Loucy (cell line): Measurements from ENCODE around the gene GPR146.

ENCODE experiments used
- H2AFZ ChIP-seq: fragments of 200-600 bp; sonication (generic); 2 replicates; pipeline ENCODE4 v1.6.0; 2016; ENCODE audit warnings: antibody characterized with exemption, mild to moderate bottlenecking, low read length, moderate library complexity
- H3F3A ChIP-seq: fragments of 200-600 bp; 2 replicates; pipeline ENCODE4 v1.6.0; 2016; ENCODE audit warnings: antibody characterized with exemption, low read depth, mild to moderate bottlenecking
- H3K27me3 ChIP-seq: fragments of 200-600 bp; sonication (generic); 2 replicates; pipeline ENCODE4 v1.6.1; 2014; ENCODE audit warnings: low read length, mild to moderate bottlenecking; ENCODE audit not compliant: insufficient read depth, poor library complexity, severe bottlenecking
- H3K36me3 ChIP-seq: fragments of 200-600 bp; sonication (generic); 2 replicates; pipeline ENCODE4 v1.6.1; 2016; ENCODE audit warnings: low read length; ENCODE audit not compliant: insufficient read depth
- H3K4me1 ChIP-seq: fragments of 200-600 bp; sonication (generic); 2 replicates; pipeline ENCODE4 v1.5.1; 2014; ENCODE audit warnings: low read length, mild to moderate bottlenecking; ENCODE audit not compliant: insufficient read depth, poor library complexity, severe bottlenecking
- H3K4me2 ChIP-seq: fragments of 200-600 bp; sonication (generic); 2 replicates; pipeline ENCODE4 v1.6.0; 2014; ENCODE audit warnings: antibody characterized with exemption, low read length, low read depth, mild to moderate bottlenecking; ENCODE audit not compliant: poor library complexity, severe bottlenecking
- H3K4me3 ChIP-seq: fragments of 200-600 bp; sonication (generic); 2 replicates; pipeline ENCODE4 v1.5.1; 2014; ENCODE audit warnings: low read length, mild to moderate bottlenecking, mixed read lengths; ENCODE audit not compliant: poor library complexity, severe bottlenecking
- H3K79me2 ChIP-seq: fragments of 200-600 bp; sonication (generic); 2 replicates; pipeline ENCODE4 v1.6.1; 2014; ENCODE audit warnings: low read length; ENCODE audit not compliant: insufficient read depth
- H3K9ac ChIP-seq: fragments of 200-600 bp; sonication (generic); 2 replicates; pipeline ENCODE4 v1.6.0; 2014; ENCODE audit warnings: mild to moderate bottlenecking, low read depth, low read length, moderate library complexity; ENCODE audit not compliant: poor library complexity, severe bottlenecking
- H3K9me2 ChIP-seq: fragments of 200-600 bp; sonication (generic); replicated peaks from 2 replicates; pipeline ENCODE4 v1.6.1; 2016; ENCODE audit warnings: low read depth, low read length, mixed read lengths
- H3K9me3 ChIP-seq: fragments of 200-600 bp; sonication (generic); 2 replicates; pipeline ENCODE4 v1.6.1; 2014; ENCODE audit warnings: mild to moderate bottlenecking, antibody characterized with exemption, low read length, low read depth; ENCODE audit not compliant: insufficient read depth
- H4K20me1 ChIP-seq: fragments of 200-600 bp; sonication (generic); 2 replicates; pipeline ENCODE4 v1.6.0; 2014; ENCODE audit warnings: antibody characterized with exemption, low read length, mild to moderate bottlenecking; ENCODE audit not compliant: insufficient read depth, poor library complexity, severe bottlenecking
- CTCF ChIP-seq: fragments of 200-600 bp; sonication (generic); conservative IDR thresholded peaks from 2 replicates; pipeline ENCODE4 v1.5.1; 2014; ENCODE audit warnings: mild to moderate bottlenecking, antibody characterized with exemption, low read length
- EZH2phosphoT487 ChIP-seq: fragments of 200-600 bp; IDR thresholded peaks from 2 replicates; pipeline ENCODE4 v1.6.1; 2018; ENCODE audit warnings: antibody characterized with exemption, mild to moderate bottlenecking, moderate library complexity, borderline replicate concordance

Gene GPR146

GRCh38 chr7:1030444-1031070 lies 13.8 kb upstream of the GPR146 start:
- no peaks in the 10 kb centered on the region for H3F3A ChIP-seq
- TF ChIP-seq EZH2phosphoT487 (no peak), CTCF (no peak)
- H3K79me2 ChIP-seq: peaks cover 53% of the 10 kb centered on the region
- peaks cover 41% of the 10 kb centered on the region for H3K4me1 ChIP-seq
- peaks cover 20% of the 10 kb centered on the region for H4K20me1 ChIP-seq
- no peak overlapping the region for H3K9ac ChIP-seq
- H3K9me2 ChIP-seq: no peaks in the 10 kb centered on the region
- H2AFZ ChIP-seq: no peak overlapping the region
- H3K4me3 ChIP-seq: no peak overlapping the region
- H3K4me2 ChIP-seq: no peak overlapping the region
- no peaks in the 10 kb centered on the region; the same call in 1 of the 2 replicates for H3K36me3 ChIP-seq
- no peaks in the 10 kb centered on the region for H3K9me3 ChIP-seq
- H3K27me3 ChIP-seq: no peaks in the 10 kb centered on the region

GRCh38 chr7:1031716-1032455 lies 12.5 kb upstream of the GPR146 start:
- Histone ChIP-seq H3F3A (no peaks in the 10 kb centered on the region), H3K4me3 (no peak overlapping the region), H3K9me3 (no peaks in the 10 kb centered on the region), H4K20me1 (peaks cover 9% of the 10 kb centered on the region), H3K79me2 (peaks cover 39% of the 10 kb centered on the region), H3K9ac (no peak overlapping the region), H2AFZ (no peak overlapping the region), H3K27me3 (no peaks in the 10 kb centered on the region), H3K4me2 (no peak overlapping the region), H3K4me1 (peaks cover 37% of the 10 kb centered on the region), H3K9me2 (no peaks in the 10 kb centered on the region), H3K36me3 (no peaks in the 10 kb centered on the region)
- TF ChIP-seq EZH2phosphoT487: no peak
- TF ChIP-seq CTCF: no peak

GRCh38 chr7:1032536-1033181 lies 11.7 kb upstream of the GPR146 start:
- H3F3A ChIP-seq: no peaks in the 10 kb centered on the region
- H3K4me2 ChIP-seq: no peak overlapping the region
- H3K9me3 ChIP-seq: no peaks in the 10 kb centered on the region
- H3K36me3 ChIP-seq: no peaks in the 10 kb centered on the region
- H3K4me3 ChIP-seq: no peak overlapping the region
- no peaks in the 10 kb centered on the region for H3K27me3 ChIP-seq
- H3K79me2 ChIP-seq: peaks cover 32% of the 10 kb centered on the region
- no peaks in the 10 kb centered on the region for H3K9me2 ChIP-seq
- peaks cover 29% of the 10 kb centered on the region for H3K4me1 ChIP-seq
- no peak overlapping the region for H2AFZ ChIP-seq
- H4K20me1 ChIP-seq: peaks cover 2% of the 10 kb centered on the region
- H3K9ac ChIP-seq: no peak overlapping the region
- TF ChIP-seq EZH2phosphoT487: no peak
- no peak for TF ChIP-seq CTCF
